DOHH2 (cell line): ENCODE results near the gene ZNF691.

Experiments
- H3F3A ChIP-seq: fragments of 200-600 bp; sonication (generic), shearing (Covaris generic); 2 replicates; pipeline ENCODE4 v1.6.0; 2016; ENCODE audit warnings: antibody characterized with exemption, mild to moderate bottlenecking; ENCODE audit not compliant: control insufficient read depth, insufficient read depth
- H3K27ac ChIP-seq: fragments of 200-600 bp; sonication (generic); 2 replicates; pipeline ENCODE4 v1.5.1; 2014; ENCODE audit warnings: low read depth, mild to moderate bottlenecking, low read length, moderate library complexity
- H3K27me3 ChIP-seq: fragments of 200-600 bp; sonication (generic); 2 replicates; pipeline ENCODE4 v1.6.1; 2014; ENCODE audit warnings: mild to moderate bottlenecking, low read length, mixed read lengths; ENCODE audit not compliant: control insufficient read depth
- H3K36me3 ChIP-seq: fragments of 200-600 bp; sonication (generic); 2 replicates; pipeline ENCODE4 v1.6.1; 2014; ENCODE audit warnings: mild to moderate bottlenecking, low read length, moderate library complexity, mixed read lengths; ENCODE audit not compliant: control insufficient read depth
- H3K4me1 ChIP-seq: fragments of 200-600 bp; sonication (generic); 2 replicates; pipeline ENCODE4 v1.6.1; 2014; ENCODE audit warnings: mild to moderate bottlenecking, low read length, mixed read lengths; ENCODE audit not compliant: control insufficient read depth
- H3K4me2 ChIP-seq: fragments of 200-600 bp; sonication (generic); 2 replicates; pipeline ENCODE4 v1.6.0; 2014; ENCODE audit warnings: mild to moderate bottlenecking, low read length, moderate library complexity
- H3K4me3 ChIP-seq: fragments of 200-600 bp; sonication (generic); 2 replicates; pipeline ENCODE4 v1.5.1; 2014; ENCODE audit warnings: mild to moderate bottlenecking, low read length, mixed read lengths
- H3K79me2 ChIP-seq: fragments of 200-600 bp; sonication (generic); 2 replicates; pipeline ENCODE4 v1.6.1; 2014; ENCODE audit warnings: mild to moderate bottlenecking, low read length, mixed read lengths; ENCODE audit not compliant: control insufficient read depth
- H3K9me2 ChIP-seq: fragments of 200-600 bp; sonication (generic); replicated peaks from 2 replicates; pipeline ENCODE4 v1.6.1; 2014; ENCODE audit warnings: mild to moderate bottlenecking, low read length, mixed read lengths; ENCODE audit not compliant: control insufficient read depth
- H3K9me3 ChIP-seq: fragments of 200-600 bp; sonication (generic); 2 replicates; pipeline ENCODE4 v1.6.1; 2014; ENCODE audit warnings: antibody characterized with exemption, low read length, mixed read lengths; ENCODE audit not compliant: control insufficient read depth, insufficient read depth
- H4K20me1 ChIP-seq: fragments of 200-600 bp; sonication (generic); 2 replicates; pipeline ENCODE4 v1.6.0; 2014; ENCODE audit warnings: low read depth, mild to moderate bottlenecking, antibody characterized with exemption, low read length, moderate library complexity; ENCODE audit not compliant: control insufficient read depth, insufficient read depth
- EZH2phosphoT487 ChIP-seq: fragments of 200-600 bp; sonication (generic); IDR thresholded peaks from 2 replicates; pipeline ENCODE4 v1.6.1; 2017; ENCODE audit warnings: borderline replicate concordance, mild to moderate bottlenecking, antibody characterized with exemption, low read length, moderate library complexity, mixed read lengths
- TF ChIP-seq, protein P1 (sequence below): fragments of 200-600 bp; sonication (generic); IDR thresholded peaks from one replicate; pipeline ENCODE4 v1.5.1; 2014; ENCODE audit warnings: antibody characterized with exemption, mild to moderate bottlenecking, low read depth, low read length; ENCODE audit not compliant: poor library complexity, severe bottlenecking

The ZNF691 gene

DNA sequence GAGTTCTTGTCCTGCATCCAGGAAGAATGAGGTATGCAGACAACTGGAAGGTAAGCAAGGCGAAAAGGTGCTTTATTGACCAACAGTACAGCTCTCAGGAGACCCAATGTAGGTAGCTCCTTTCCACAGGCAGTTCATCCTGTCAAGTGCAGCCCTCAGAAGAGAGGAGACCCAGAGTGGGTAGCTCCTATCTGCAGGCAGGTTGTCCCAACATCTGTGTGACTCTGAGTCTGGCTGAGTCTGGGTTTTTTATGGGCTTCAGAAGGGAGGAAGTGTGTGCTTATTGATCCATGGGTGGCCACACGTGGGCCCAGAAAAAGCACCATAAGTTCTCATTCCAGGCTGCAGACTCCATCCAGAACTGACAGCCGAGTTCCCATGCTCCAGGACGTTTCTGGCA is 34.0 kb downstream of the ZNF691 start:
- Histone ChIP-seq H3K79me2 (no peaks in the 10 kb centered on the region), H3K4me2 (no peak overlapping the region), H3K27me3 (peaks cover 13% of the 10 kb centered on the region; the same call in 1 of the 2 replicates), H3K9me2 (no peaks in the 10 kb centered on the region), H3F3A (no peaks in the 10 kb centered on the region), H3K36me3 (no peaks in the 10 kb centered on the region), H3K27ac (no peak overlapping the region), H4K20me1 (no peaks in the 10 kb centered on the region), H3K9me3 (peaks cover 16% of the 10 kb centered on the region), H3K4me1 (no peaks in the 10 kb centered on the region), H3K4me3 (no peak overlapping the region)
- TF ChIP-seq, protein P1, sequence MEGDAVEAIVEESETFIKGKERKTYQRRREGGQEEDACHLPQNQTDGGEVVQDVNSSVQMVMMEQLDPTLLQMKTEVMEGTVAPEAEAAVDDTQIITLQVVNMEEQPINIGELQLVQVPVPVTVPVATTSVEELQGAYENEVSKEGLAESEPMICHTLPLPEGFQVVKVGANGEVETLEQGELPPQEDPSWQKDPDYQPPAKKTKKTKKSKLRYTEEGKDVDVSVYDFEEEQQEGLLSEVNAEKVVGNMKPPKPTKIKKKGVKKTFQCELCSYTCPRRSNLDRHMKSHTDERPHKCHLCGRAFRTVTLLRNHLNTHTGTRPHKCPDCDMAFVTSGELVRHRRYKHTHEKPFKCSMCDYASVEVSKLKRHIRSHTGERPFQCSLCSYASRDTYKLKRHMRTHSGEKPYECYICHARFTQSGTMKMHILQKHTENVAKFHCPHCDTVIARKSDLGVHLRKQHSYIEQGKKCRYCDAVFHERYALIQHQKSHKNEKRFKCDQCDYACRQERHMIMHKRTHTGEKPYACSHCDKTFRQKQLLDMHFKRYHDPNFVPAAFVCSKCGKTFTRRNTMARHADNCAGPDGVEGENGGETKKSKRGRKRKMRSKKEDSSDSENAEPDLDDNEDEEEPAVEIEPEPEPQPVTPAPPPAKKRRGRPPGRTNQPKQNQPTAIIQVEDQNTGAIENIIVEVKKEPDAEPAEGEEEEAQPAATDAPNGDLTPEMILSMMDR, result no peak
- TF ChIP-seq EZH2phosphoT487, result no peak

DNA sequence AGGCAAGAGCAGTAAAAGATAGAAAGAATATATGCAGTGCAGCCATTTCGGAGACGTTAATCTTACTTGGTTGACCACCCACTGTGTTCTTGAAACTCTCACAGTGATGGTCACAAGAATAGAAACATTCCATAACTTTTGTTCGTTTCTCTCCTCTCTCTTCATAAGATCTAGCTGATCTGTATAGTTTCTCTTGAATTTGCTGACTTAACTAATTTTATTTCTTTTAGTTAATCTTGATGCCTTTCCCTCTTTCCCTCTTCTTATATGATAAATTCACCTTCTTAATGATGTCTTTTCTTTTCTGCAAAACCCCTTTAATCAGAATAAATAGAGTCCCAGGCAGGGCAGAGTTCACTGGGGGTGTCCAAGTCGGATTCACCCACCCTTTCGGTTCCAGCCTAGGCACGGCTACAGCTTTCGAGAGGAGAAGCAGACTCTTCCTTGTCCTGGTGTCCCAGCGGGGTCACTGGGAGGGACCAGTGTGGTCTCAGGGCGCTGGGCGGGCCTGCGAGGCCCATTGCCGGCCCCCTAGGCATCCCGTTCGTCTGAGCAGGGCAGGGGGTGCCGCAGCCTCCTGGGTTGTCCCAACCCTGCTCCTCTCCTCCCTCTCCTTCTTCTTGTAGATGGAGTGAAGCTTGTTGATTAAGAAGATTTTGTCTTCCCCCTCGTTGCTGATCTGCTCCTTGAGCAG is 39.8 kb downstream of the ZNF691 start:
- H4K20me1 ChIP-seq, result no peaks in the 10 kb centered on the region
- no peak for TF ChIP-seq EZH2phosphoT487
- TF ChIP-seq, protein P1, result no peak
- H3K4me2 ChIP-seq, result no peak overlapping the region
- no peaks in the 10 kb centered on the region for H3K79me2 ChIP-seq
- H3K36me3 ChIP-seq, result no peaks in the 10 kb centered on the region
- H3K27ac ChIP-seq, result no peak overlapping the region
- no peaks in the 10 kb centered on the region for H3F3A ChIP-seq
- H3K9me3 ChIP-seq, result no peaks in the 10 kb centered on the region
- no peaks in the 10 kb centered on the region for H3K4me1 ChIP-seq
- no peak overlapping the region for H3K4me3 ChIP-seq
- no peaks in the 10 kb centered on the region for H3K9me2 ChIP-seq
- no peaks in the 10 kb centered on the region for H3K27me3 ChIP-seq

DNA sequence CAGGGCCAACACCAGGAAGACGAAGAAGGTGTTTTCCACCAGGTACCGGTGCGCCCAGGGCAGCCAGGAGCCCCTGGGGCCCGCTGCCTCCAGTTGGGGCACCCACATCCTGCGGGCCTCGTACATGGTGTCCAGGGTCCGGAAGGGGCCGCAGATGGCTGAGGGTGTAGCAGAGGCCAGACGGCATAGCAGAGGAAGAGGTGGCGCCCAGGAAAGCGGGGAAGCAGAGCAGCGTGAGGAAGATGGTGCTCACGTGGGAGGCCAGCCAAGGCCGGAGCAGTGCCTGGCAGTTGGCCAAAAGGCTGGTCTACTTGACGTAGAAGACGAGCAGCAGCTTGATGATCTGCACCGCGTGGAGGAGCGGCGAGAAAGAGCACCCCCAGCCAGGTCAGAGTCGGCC is 40.4 kb downstream of the ZNF691 start:
- Histone ChIP-seq H3K27me3 (peaks cover 2% of the 10 kb centered on the region; the same call in 1 of the 2 replicates), H3F3A (no peaks in the 10 kb centered on the region), H3K79me2 (no peaks in the 10 kb centered on the region), H3K9me3 (no peaks in the 10 kb centered on the region), H3K4me2 (no peak overlapping the region), H4K20me1 (no peaks in the 10 kb centered on the region), H3K27ac (no peak overlapping the region), H3K9me2 (no peaks in the 10 kb centered on the region), H3K36me3 (no peaks in the 10 kb centered on the region), H3K4me3 (no peak overlapping the region), H3K4me1 (no peaks in the 10 kb centered on the region)
- no peak for TF ChIP-seq EZH2phosphoT487
- TF ChIP-seq, protein P1, result no peak
